GM23248 (cell line): ENCODE data around the gene EHD3. TPM values are rescaled to one million over a fixed set of nuclear protein-coding genes. Genes with fewer than 3 reads are reported as not detected.

Source experiments
- DNase-seq: peaks from one replicate; pipeline ENCODE4 v3.0.0-alpha.2; 2015
- H2AFZ ChIP-seq: fragments of 200-600 bp; sonication (generic); 2 replicates; pipeline ENCODE4 v1.6.1; 2016; ENCODE audit warnings: antibody characterized with exemption
- H3F3A ChIP-seq: fragments of 200-600 bp; sonication (generic); 2 replicates; pipeline ENCODE4 v1.6.1; 2016; ENCODE audit warnings: mild to moderate bottlenecking, antibody characterized with exemption, mixed run types; ENCODE audit not compliant: insufficient read depth
- H3K27ac ChIP-seq: fragments of 200-600 bp; sonication (generic); 2 replicates; pipeline ENCODE4 v1.5.1; 2016; ENCODE audit warnings: mild to moderate bottlenecking
- H3K27me3 ChIP-seq: fragments of 200-600 bp; sonication (generic); replicated peaks from 2 replicates; pipeline ENCODE4 v1.6.1; 2016; ENCODE audit warnings: mild to moderate bottlenecking; ENCODE audit not compliant: insufficient read depth
- H3K36me3 ChIP-seq: fragments of 200-600 bp; sonication (generic); 2 replicates; pipeline ENCODE4 v1.6.1; 2016; ENCODE audit warnings: low read depth, mild to moderate bottlenecking
- H3K4me1 ChIP-seq: fragments of 200-600 bp; sonication (generic); 2 replicates; pipeline ENCODE4 v1.6.1; 2016; ENCODE audit warnings: mild to moderate bottlenecking; ENCODE audit not compliant: insufficient read depth
- H3K4me2 ChIP-seq: fragments of 200-600 bp; sonication (generic); one replicate; pipeline ENCODE4 v1.6.1; 2016; ENCODE audit warnings: mild to moderate bottlenecking; ENCODE audit not compliant: unreplicated experiment
- H3K4me3 ChIP-seq: fragments of 200-600 bp; sonication (generic); 2 replicates; pipeline ENCODE4 v1.5.1; 2016; ENCODE audit warnings: mild to moderate bottlenecking
- H3K79me2 ChIP-seq: fragments of 200-600 bp; sonication (generic); 2 replicates; pipeline ENCODE4 v1.6.1; 2016; ENCODE audit warnings: mild to moderate bottlenecking; ENCODE audit not compliant: insufficient read depth
- H3K9ac ChIP-seq: fragments of 200-600 bp; sonication (generic); 2 replicates; pipeline ENCODE4 v1.6.1; 2016; ENCODE audit warnings: mild to moderate bottlenecking
- H3K9me2 ChIP-seq: fragments of 200-600 bp; sonication (generic); 2 replicates; pipeline ENCODE4 v1.6.1; 2016; ENCODE audit warnings: mixed run types, mild to moderate bottlenecking, moderate library complexity; ENCODE audit not compliant: insufficient read depth
- H3K9me3 ChIP-seq: fragments of 200-600 bp; sonication (generic); one replicate; pipeline ENCODE4 v1.6.1; 2017; ENCODE audit warnings: low read depth
- H4K20me1 ChIP-seq: fragments of 200-600 bp; sonication (generic); 2 replicates; pipeline ENCODE4 v1.6.0; 2016; ENCODE audit not compliant: insufficient read depth
- EZH2 ChIP-seq: fragments of 200-600 bp; sonication (generic); IDR thresholded peaks from 2 replicates; pipeline ENCODE4 v1.6.1; 2018; ENCODE audit warnings: antibody characterized with exemption, mild to moderate bottlenecking; ENCODE audit not compliant: insufficient read depth, poor library complexity, severe bottlenecking
- EZH2phosphoT487 ChIP-seq: fragments of 200-600 bp; sonication (generic); IDR thresholded peaks from 2 replicates; pipeline ENCODE4 v1.6.1; 2018; ENCODE audit warnings: antibody characterized with exemption, moderate library complexity, mild to moderate bottlenecking, low read depth; ENCODE audit not compliant: insufficient read depth
- WGBS, 2 experiments: methylation state at CpG; one replicate each; pipeline ENCODE4 v1.1.6; 2015 to 2017; ENCODE audit warnings: low lambda C conversion rate in 2 of 2, low coverage in 1 of 2; ENCODE audit errors: missing lambda C conversion rate in 2 of 2; 5-methylcytosine and 5-hydroxymethylcytosine counted together
- in situ Hi-C: fragments of 300-500 bp; cut with MboI; formaldehyde crosslinking; loops from 2 replicates; pipeline ENCODE4 v1.15.0; 2020
- polyA plus RNA-seq: library from polyadenylated mRNA; unstranded; fragments of >200 nt; fragmentation: Nextera tagmentation; extraction: Ambion mirVana; gene quantifications from 2 replicates; pipeline ENCODE4 v1.2.1, GENCODE V29; 2016
- total RNA-seq: library from RNA; depleted of rRNA; stranded (reverse); fragments of >200 nt; shearing (Covaris generic); gene quantifications from 2 replicates; pipeline ENCODE4 v1.2.3, GENCODE V29; 2014

Gene EHD3
- total and polyA plus RNA-seq, 2 experiments from 2014 or later = 25.9 to 33.6 TPM

- Histone ChIP-seq H3K27me3 (no peaks in the 10 kb centered on the region), H3K27ac (no peak overlapping the region), H3K4me3 (no peak overlapping the region), H3K9ac (no peak overlapping the region), H3K4me1 (peaks cover 10% of the 10 kb centered on the region; the same call in 1 of the 2 replicates), H3K9me2 (no peaks in the 10 kb centered on the region), H3K4me2 (no peak overlapping the region), H3K79me2 (peaks cover 22% of the 10 kb centered on the region), H3K9me3 (no peaks in the 10 kb centered on the region), H3F3A (no peaks in the 10 kb centered on the region), H4K20me1 (no peaks in the 10 kb centered on the region), H3K36me3 (no peaks in the 10 kb centered on the region; the same call in 1 of the 2 replicates), H2AFZ (no peak overlapping the region)
- in situ Hi-C loops = no loop called here
- TF ChIP-seq EZH2 (no peak), EZH2phosphoT487 (no peak)
- 33 to 43% methylated on average over 3 of the region's 3 CpGs for WGBS, 2 experiments
- DNase-seq = peak; percentile 39
Measured at GRCh38 chr2:31246184-31246852, 12.4 kb downstream of the EHD3 start.

DNA sequence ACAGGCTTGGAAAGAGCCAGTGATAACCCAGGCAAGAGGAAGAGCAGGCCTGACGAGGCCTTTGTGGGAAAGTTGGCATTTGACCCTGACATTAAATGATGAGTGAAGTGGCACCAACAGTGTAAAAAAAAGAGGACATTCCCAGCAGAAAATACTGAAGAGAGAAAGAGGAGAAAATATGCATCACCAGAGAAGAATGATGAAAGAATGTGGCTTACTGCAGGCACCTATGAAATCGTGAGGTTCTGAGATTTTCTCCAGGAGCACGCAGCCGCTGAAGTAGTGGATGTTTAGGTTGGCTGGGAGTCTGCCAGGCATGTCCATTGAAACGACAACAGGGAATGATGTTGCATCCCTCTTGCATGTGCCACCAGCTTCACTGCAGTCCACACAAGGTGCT is 13.8 kb downstream of the EHD3 start:
- Histone ChIP-seq H2AFZ (no peak overlapping the region), H3K4me3 (no peak overlapping the region), H3K4me2 (no peak overlapping the region), H3K79me2 (peaks cover 8% of the 10 kb centered on the region; the same call in 1 of the 2 replicates), H3F3A (no peaks in the 10 kb centered on the region), H4K20me1 (no peaks in the 10 kb centered on the region), H3K4me1 (peaks cover 10% of the 10 kb centered on the region; the same call in 1 of the 2 replicates), H3K36me3 (no peaks in the 10 kb centered on the region; the same call in 1 of the 2 replicates), H3K9ac (no peak overlapping the region), H3K9me3 (no peaks in the 10 kb centered on the region), H3K9me2 (no peaks in the 10 kb centered on the region), H3K27me3 (no peaks in the 10 kb centered on the region), H3K27ac (no peak overlapping the region)
- 81 to 94% methylated on average over 5 of the region's 5 CpGs for whole genome bisulfite sequencing, 2 experiments
- TF ChIP-seq EZH2 (no peak), EZH2phosphoT487 (no peak)
- in situ Hi-C loops = no loop called here
- no peak for DNase-seq

- in situ Hi-C loops = no loop called here
- Histone ChIP-seq H3K36me3 (no peaks in the 10 kb centered on the region; the same call in 1 of the 2 replicates), H4K20me1 (no peaks in the 10 kb centered on the region), H3K9me3 (no peaks in the 10 kb centered on the region), H3K4me2 (no peak overlapping the region), H3K79me2 (peaks cover 5% of the 10 kb centered on the region; the same call in 1 of the 2 replicates), H3K27me3 (no peaks in the 10 kb centered on the region), H2AFZ (no peak overlapping the region), H3K9me2 (no peaks in the 10 kb centered on the region), H3K9ac (no peak overlapping the region), H3K4me1 (peaks cover 10% of the 10 kb centered on the region; the same call in 1 of the 2 replicates), H3K4me3 (no peak overlapping the region), H3K27ac (no peak overlapping the region), H3F3A (no peaks in the 10 kb centered on the region)
- WGBS, 2 experiments = 96 to 97% methylated on average over 3 of the region's 3 CpGs
- TF ChIP-seq EZH2phosphoT487 (no peak), EZH2 (no peak)
- no peak for DNase-seq
Measured at GRCh38 chr2:31248139-31248538, 14.2 kb downstream of the EHD3 start.

- Histone ChIP-seq H3K9me3 (no peaks in the 10 kb centered on the region), H3K79me2 (no peaks in the 10 kb centered on the region), H3K9me2 (no peaks in the 10 kb centered on the region), H3K4me1 (peaks cover 10% of the 10 kb centered on the region; the same call in 1 of the 2 replicates), H3K27me3 (no peaks in the 10 kb centered on the region), H3K36me3 (no peaks in the 10 kb centered on the region; the same call in 1 of the 2 replicates), H3K4me3 (no peak overlapping the region), H4K20me1 (no peaks in the 10 kb centered on the region), H3F3A (no peaks in the 10 kb centered on the region), H3K4me2 (no peak overlapping the region), H2AFZ (no peak overlapping the region), H3K27ac (no peak overlapping the region), H3K9ac (no peak overlapping the region)
- TF ChIP-seq EZH2 (no peak), EZH2phosphoT487 (no peak)
- WGBS, 2 experiments = 94% methylated on average over 14 to 15 of the region's 15 CpGs
- in situ Hi-C loops = no loop called here
- no peak for DNase-seq
Measured at GRCh38 chr2:31249009-31249690, 15.2 kb downstream of the EHD3 start.
